Tibial artery (tissue), 4 donors: ENCODE measurements around the gene ALG1.
"Not testable (repeated sequence)": the region's sequence is repeated elsewhere in the genome, so short reads cannot be mapped to it uniquely, and the experiment has no call there.

ENCODE experiments used
- DNase-seq, 2 donors: peaks; one replicate each; pipeline ENCODE4 v3.0.0-alpha.2; 2019
- H3K27ac ChIP-seq, 2 donors: fragments of 200-600 bp; sonication (generic) in 1 of 2; 1 replicate in 1 of 2; 2 replicates in 1 of 2; pipeline ENCODE4 v1.5.1; 2018 to 2019; ENCODE audit warnings: mild to moderate bottlenecking in 1 of 2
- H3K27me3 ChIP-seq, 2 donors: fragments of 200-600 bp; sonication (generic) in 1 of 2; one replicate each; pipeline versions ENCODE4 v1.5.1 to v1.6.0; 2016 to 2019
- H3K36me3 ChIP-seq, 3 donors: fragments of 200-600 bp; sonication (generic) in 2 of 3; one replicate each; pipeline ENCODE4 v1.5.1; 2016 to 2019; ENCODE audit warnings: mild to moderate bottlenecking in 2 of 3
- H3K4me1 ChIP-seq, 4 donors: fragments of 200-600 bp; sonication (generic) in 2 of 4; 1 replicate in 3 of 4; 2 replicates in 1 of 4; pipeline ENCODE4 v1.5.1; 2016 to 2019
- H3K4me3 ChIP-seq, 2 donors: fragments of 200-600 bp; sonication (generic) in 1 of 2; 1 replicate in 1 of 2; 2 replicates in 1 of 2; pipeline ENCODE4 v1.5.1; 2018 to 2019; ENCODE audit warnings: mild to moderate bottlenecking in 2 of 2
- H3K9me3 ChIP-seq, 3 donors: fragments of 200-600 bp; sonication (generic) in 1 of 3; one replicate each; pipeline ENCODE4 v1.5.1; 2016 to 2019
- CTCF ChIP-seq, 2 experiments: fragments of 200-600 bp in 1 of 2; fragments of 450-650 bp in 1 of 2; IDR thresholded peaks; one replicate each; pipeline ENCODE4 v1.5.1; 2017 to 2019; ENCODE audit warnings: antibody characterized with exemption in 2 of 2, mild to moderate bottlenecking in 1 of 2, moderate library complexity in 1 of 2
- intact Hi-C: fragments of 100-400 bp; cut with DNase I; formaldehyde crosslinking; loops from one replicate; pipeline ENCODE4 v1.15.0; 2023; ENCODE audit warnings: low total_unique reads

ALG1 gene

GRCh38 chr16:5071341-5071680 is 332 bp upstream of the ALG1 start:
- Histone ChIP-seq H3K9me3 (no peaks in the 10 kb centered on the region), H3K27ac (peak overlapping the region; percentile 81 to 83), H3K27me3 (no peaks in the 10 kb centered on the region), H3K4me1 (peaks cover 0 to 17% (median 6%) of the 10 kb centered on the region in 4 donors), H3K4me3 (peak overlapping the region; percentile 67 to 85), H3K36me3 (peaks cover 8 to 14% (median 11%) of the 10 kb centered on the region in 3 donors)
- no peak for DNase-seq
- intact Hi-C loops: loop anchor here (10.0 kb wide), 1 partner anchor 107 kb away; no protein-coding TSS in a partner anchor
- no peak for TF ChIP-seq CTCF (IDR thresholded peaks at IDR 0.05)

- intact Hi-C loops: loop anchor here (10.0 kb wide), 1 partner anchor 108 kb away; no protein-coding TSS in a partner anchor
- DNase-seq: no peak
- Histone ChIP-seq H3K4me3 (peak overlapping the region; percentile 67 to 85), H3K27me3 (no peaks in the 10 kb centered on the region), H3K27ac (peak overlapping the region; percentile 81 to 83), H3K4me1 (peaks cover 0 to 17% (median 6%) of the 10 kb centered on the region in 4 donors), H3K36me3 (peaks cover 14 to 26% (median 24%) of the 10 kb centered on the region in 3 donors), H3K9me3 (no peaks in the 10 kb centered on the region)
- TF ChIP-seq CTCF (IDR thresholded peaks at IDR 0.05): no peak
These were observed 963 bp downstream of the ALG1 start for GRCh38 chr16:5072334-5073278.

GRCh38 chr16:5073279-5073629 is 1.6 kb downstream of the ALG1 start:
- H3K27me3 ChIP-seq: no peaks in the 10 kb centered on the region
- no peak overlapping the region for H3K27ac ChIP-seq
- no peak for TF ChIP-seq CTCF (IDR thresholded peaks at IDR 0.05)
- H3K4me3 ChIP-seq: no peak overlapping the region
- H3K36me3 ChIP-seq: peaks cover 17 to 32% (median 31%) of the 10 kb centered on the region in 3 donors
- intact Hi-C loops: loop anchor here (10.0 kb wide), 1 partner anchor 108 kb away; no protein-coding TSS in a partner anchor
- peaks cover 0 to 17% (median 6%) of the 10 kb centered on the region in 4 donors for H3K4me1 ChIP-seq
- no peaks in the 10 kb centered on the region for H3K9me3 ChIP-seq
- DNase-seq: no peak

- not testable (repeated sequence) for H3K27ac ChIP-seq, H3K27me3 ChIP-seq, H3K4me3 ChIP-seq, H3K9me3 ChIP-seq
- intact Hi-C loops: loop anchor here (10.0 kb wide), 1 partner anchor 109 kb away; no protein-coding TSS in a partner anchor
- DNase-seq: peak in 1 of 2 donors; percentile 9
- Histone ChIP-seq H3K36me3 (peaks cover 17 to 38% (median 36%) of the 10 kb centered on the region in 3 donors), H3K4me1 (peaks cover 0 to 17% (median 6%) of the 10 kb centered on the region in 4 donors)
These were observed 2.1 kb downstream of the ALG1 start for GRCh38 chr16:5073771-5074170.

- no peaks in the 10 kb centered on the region for H3K9me3 ChIP-seq
- H3K27me3 ChIP-seq: no peaks in the 10 kb centered on the region
- no peak overlapping the region for H3K4me3 ChIP-seq
- TF ChIP-seq CTCF (IDR thresholded peaks at IDR 0.05): no peak
- intact Hi-C loops: loop anchor here (10.0 kb wide), 1 partner anchor 111 kb away; no protein-coding TSS in a partner anchor
- H3K27ac ChIP-seq: no peak overlapping the region
- H3K36me3 ChIP-seq: peaks cover 20 to 52% (median 51%) of the 10 kb centered on the region in 3 donors
- peaks cover 0 to 17% (median 6%) of the 10 kb centered on the region in 4 donors for H3K4me1 ChIP-seq
- no peak for DNase-seq
These were observed 4.0 kb downstream of the ALG1 start for GRCh38 chr16:5075637-5076036.

GRCh38 chr16:5077304-5077703 is 5.7 kb downstream of the ALG1 start:
- no peak for DNase-seq
- H3K4me3 ChIP-seq: no peak overlapping the region
- peaks cover 20 to 68% (median 64%) of the 10 kb centered on the region in 3 donors for H3K36me3 ChIP-seq
- no peaks in the 10 kb centered on the region for H3K9me3 ChIP-seq
- intact Hi-C loops: loop anchor here (10.0 kb wide), 1 partner anchor 113 kb away; no protein-coding TSS in a partner anchor
- TF ChIP-seq CTCF (IDR thresholded peaks at IDR 0.05): no peak
- no peak overlapping the region for H3K27ac ChIP-seq
- no peaks in the 10 kb centered on the region for H3K27me3 ChIP-seq
- H3K4me1 ChIP-seq: peaks cover 0 to 7% (median 2%) of the 10 kb centered on the region in 4 donors
